Fibroblast of skin of scalp (primary cell): ENCODE data around the gene STXBP5.

Experiments used
- DNase-seq: peaks from one replicate; pipeline ENCODE4 v3.0.0-alpha.2; 2013

STXBP5 gene

DNA sequence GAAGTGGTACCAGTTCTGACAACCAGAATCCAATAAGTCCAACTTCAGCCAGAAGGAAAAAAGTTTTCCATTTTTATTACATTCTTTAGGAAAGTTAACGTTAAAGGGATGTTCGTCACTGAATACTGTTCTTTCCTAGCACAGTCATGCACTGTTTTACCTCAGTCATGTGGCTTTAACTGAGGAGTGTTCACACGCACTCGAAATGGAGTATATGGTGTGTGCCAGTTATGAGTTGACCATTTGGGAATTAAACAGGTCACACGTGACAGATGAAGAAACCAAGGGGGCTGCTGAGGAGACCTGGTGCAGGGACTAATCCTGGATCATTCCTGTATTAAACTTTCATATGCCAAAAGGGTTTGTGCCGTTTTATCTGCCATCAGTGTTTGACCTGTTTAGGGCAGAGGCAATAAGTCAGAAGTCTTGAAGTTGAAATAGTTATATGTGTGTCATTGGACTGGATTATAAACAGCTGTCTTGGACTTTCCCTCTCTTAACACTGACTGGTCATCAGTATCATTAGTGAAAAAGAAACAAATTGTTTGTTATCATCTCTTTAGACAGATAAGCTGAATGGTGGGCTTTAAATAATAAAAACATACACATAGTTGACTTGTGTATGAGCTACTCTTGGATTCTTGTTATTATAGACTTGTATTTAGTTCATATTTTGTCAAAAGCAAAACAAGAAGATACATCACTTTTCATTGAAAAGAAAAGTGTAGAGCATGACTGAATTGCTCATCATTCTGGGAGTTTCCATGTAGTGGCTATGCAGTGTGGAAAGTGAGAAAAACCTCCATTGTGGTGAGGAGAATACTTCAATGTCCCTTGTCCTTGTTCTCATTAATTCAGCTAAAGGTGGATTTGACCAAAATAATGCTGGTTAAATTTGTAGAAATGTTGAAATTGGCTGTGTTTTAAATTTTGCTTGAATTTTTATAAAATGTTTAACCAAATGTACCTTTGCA lies 180.8 kb downstream of the STXBP5 start:
- DNase-seq: no peak

DNA sequence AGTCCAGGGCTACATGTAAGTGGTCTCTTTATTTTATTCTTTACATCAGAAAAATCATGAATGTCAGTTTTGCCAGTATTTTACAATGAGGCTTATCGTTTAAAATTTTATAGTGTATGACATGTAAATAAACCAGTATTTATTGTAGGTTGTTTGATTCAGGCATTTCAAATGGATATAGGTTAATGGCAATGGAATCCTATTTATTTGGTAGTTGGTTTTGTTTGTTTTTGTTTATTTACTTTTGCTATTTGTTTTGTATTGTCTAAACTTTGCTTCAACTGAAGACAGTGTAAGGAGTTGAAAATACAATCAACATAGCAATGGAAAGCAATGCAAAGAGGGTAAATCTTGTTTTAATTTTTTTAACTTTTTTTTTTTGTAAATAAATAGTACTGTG lies 185.2 kb downstream of the STXBP5 start:
- no peak for DNase-seq

DNA sequence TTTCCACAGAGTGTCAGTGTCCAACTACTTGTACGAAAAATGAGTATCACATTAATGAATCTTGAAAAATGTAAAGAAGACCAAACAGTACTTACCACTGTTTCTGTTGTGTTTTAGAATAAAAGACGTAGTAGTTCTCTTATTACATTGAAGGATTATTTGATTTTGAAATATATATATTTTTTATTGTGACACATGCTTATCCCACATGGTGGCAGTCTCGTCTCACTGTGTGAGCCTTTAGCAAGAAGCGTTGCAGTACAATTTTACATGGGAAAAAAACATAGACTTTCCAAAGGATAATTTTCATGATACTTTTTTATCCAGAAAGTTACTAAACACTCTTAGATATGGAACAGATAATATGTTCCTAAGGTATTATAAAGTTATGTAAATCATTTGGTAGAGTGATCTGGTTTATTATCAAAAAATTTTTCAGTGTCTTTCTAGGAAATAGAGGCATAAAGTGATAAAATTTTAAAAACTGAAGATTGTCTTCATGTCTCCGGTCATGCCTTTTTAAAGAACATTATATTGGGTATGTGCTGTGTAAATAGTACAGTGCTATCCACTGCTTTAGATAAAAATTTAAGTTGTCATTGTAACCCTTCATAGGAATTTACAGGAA lies 186.8 kb downstream of the STXBP5 start:
- DNase-seq: peak; percentile 48

DNA sequence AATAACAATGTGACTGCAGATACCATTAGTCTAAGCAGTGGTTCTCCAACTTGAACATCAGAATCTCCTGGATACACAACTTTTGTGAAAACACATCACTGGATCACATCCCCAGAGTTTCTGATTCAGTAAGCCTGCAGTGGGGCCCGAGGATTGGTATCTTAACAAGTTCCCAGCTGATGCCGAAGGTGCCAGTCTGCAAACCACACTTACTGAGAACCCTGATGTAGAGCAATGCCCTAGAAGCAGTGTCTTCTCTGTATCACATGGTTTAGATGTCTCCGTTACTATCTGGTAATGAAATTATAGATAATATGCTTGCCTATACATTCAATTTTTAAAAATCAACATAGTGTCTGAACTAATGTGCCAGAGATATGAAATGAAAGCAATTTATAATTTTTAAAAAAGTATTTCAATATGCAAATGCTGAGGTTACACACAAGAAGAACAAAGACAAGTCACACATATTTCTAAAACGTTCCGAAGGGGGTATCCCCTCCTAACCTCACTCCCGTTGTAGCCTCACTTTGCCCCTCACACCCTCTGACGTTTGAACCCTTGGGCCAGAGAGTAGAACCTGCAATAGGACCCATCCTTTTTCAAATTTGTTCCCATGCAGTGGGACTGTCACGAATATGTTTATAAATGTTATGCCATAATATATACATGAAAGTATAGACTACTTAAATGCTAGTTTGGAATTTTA lies 188.9 kb downstream of the STXBP5 start:
- DNase-seq: no peak

DNA sequence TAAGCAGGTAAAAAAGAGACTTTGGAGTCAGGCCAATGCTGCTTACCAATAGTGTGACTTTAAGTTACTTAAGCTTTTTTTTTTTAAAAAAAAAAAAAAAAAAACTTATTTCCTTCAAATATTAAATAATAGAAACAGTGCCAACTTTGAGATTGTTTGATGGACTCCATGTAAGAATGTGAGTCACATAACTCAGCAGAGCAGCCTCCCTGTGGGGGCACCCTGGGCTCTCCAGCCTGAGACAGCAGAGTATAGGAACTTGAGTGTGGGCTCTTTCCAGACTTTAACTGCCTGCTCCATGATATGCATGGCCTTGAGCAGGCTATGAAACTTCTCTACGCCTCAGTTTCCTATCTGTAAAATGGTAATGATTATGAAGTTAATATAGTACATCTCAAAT lies 190.9 kb downstream of the STXBP5 start:
- peak; percentile 74 for DNase-seq

DNA sequence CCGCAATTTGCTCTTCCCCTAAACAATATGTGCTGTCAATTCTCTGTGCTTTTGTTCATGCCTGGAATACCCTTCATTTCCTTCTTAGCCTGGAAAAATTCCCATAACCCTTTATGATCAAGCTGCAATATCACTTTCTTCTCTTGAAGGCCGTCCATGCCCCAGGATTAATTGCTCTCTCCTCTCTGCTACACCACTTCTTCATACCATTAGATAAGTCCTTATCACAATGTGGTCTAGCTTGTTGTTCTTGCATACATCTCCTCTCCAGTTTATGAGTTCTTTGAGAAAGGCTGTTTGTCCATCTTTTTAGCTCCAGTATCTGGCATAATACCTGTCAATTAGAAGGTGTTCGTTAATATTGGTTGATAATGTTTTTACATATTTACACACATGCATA lies 193.1 kb downstream of the STXBP5 start:
- DNase-seq: no peak

DNA sequence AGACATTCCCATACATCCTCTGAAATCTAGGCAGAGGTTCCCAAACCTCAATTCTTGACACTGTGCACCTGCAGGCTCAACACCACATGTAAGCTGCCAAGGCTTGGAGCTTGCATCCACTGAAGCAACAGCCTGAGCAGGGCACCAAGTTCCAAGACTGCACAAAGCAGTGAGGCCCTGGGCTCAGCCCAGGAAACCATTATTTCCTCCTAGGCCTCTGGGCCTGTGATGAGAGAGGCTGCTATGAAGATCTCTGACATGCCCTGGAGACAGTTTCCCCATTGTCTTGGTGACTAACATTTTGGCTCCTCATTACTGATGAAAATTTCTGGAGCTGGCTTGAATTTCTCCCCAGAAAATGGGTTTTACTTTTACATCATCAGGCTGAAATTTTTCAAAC lies 196.8 kb downstream of the STXBP5 start:
- no peak for DNase-seq

DNA sequence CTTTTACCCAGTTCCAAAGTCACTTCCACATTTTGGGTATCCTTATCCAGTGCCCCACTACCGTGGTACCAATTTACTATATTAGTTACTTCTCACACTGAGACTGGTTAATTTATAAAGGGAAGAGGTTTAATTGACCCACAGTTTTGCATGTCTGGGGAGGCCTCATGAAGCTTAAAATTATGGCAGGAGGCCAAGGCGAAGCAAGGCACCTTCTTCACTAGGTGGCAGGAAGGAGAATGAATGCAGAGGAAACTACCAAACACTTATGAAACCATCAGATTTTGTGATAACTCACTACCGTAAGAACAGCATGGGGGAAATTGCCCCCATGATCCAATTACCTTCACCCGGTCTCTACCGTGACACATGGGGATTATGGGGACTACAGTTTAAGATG lies 197.6 kb downstream of the STXBP5 start:
- DNase-seq: no peak

DNA sequence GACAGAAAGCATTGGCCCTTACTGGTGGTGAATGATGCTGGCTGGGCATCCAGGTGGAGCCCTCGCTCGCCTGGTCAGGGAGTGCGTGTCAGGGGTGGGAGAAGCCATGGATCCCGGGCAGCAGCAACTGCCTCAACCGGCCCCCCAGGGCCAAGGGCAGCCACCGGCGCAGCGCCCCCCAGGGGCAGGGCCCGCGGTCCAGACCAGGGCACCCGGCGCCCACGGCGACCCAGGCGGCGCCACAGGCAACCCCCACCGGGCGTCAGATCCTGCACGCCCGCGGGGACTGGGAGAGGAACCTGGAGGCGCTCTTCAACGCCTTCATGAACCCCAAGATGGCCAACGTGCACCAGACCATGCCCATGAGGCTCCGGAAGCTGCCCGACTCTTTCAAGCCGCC lies 202.6 kb downstream of the STXBP5 start:
- no peak for DNase-seq

DNA sequence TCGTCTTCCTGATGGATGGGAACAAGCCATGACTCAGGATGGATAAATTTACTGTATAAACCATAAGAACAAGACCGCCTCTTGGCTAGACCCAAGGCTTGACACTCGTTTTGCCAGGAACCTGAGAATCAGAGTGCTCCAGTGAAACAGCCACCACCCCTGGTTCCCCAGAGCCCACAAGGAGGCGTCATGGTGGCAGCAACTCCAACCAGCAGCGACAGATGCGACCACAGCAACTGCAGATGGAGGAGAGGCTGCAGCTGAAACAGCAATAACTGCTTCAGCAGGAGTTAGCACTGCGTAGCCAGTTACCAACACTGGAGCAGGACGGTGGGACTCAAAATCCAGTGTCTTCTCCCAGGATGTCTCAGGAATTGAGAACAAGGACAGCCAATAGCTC lies 203.4 kb downstream of the STXBP5 start:
- DNase-seq: no peak

DNA sequence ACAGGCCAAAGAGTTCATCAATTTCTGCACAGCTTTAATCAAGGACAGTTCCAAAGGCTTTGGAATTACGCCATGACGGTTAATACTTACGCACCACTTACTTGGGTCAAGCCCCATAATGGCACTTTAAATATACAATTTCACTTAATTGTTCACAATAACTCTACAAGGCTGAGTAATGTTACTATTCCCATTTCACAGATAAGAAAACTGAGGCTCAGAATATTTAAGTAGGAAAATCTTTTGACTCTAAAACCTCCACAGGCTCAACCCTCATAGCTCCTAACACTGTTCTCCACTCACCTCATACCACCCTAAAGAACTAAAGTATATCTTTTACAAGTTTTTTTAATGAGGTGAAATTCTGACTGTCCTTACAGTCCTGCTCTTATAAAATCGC lies 212.4 kb downstream of the STXBP5 start:
- no peak for DNase-seq

DNA sequence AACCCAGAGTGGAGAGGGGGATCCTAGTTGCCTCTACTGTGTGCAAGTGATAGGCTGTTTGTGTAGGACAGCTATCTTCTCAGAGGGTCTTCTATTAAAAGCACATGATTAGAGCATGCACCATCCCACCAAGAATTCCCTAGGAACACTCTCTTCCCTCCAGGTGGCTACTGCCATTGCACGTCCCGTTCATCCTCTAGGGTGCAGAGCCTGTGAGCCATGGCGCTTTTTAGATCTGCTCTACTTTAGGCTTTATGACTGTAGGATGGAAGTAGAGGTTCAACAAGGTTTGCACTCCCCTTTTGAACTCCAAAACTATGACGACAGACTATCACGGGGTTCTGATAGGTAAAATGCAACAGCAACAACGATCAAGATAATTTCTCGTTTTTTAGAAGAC lies 213.7 kb downstream of the STXBP5 start:
- no peak for DNase-seq

DNA sequence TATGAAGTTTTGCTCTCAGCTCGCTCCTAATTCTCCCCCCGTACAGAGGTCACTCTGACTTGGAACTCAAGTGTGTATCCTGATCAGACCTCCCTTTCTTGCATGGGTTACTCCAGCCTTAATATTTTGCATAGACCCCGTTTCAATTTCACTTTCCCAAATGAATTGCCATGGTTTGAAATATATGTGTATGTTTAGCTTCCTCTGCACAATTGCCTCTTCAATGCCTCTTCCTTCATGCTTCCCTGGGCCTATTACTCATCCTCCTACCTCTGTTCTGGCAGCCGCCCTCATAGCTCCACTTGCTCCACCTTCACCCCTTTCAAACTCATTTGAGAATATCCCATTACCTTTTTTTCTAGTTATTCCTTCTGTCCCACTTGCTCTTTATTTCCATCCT lies 214.3 kb downstream of the STXBP5 start:
- no peak for DNase-seq

DNA sequence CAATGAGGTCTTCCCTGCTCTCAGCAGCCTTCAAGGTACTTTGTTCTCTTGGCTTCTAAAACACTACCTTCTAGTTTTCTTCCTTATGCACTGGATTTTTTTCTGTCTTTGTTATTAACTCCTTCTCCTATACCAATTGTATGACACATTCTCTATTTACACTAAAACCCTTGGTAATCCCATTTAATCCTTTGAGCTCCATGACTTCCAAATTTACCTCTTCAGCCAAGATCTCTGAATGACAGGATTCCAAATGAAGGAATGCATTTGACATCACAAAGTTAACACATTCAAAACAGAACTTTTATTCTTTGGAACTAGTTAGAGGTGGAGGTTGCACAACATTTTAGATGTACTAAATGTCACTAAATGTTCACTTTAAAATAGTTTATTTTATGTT lies 217.7 kb downstream of the STXBP5 start:
- DNase-seq: no peak

DNA sequence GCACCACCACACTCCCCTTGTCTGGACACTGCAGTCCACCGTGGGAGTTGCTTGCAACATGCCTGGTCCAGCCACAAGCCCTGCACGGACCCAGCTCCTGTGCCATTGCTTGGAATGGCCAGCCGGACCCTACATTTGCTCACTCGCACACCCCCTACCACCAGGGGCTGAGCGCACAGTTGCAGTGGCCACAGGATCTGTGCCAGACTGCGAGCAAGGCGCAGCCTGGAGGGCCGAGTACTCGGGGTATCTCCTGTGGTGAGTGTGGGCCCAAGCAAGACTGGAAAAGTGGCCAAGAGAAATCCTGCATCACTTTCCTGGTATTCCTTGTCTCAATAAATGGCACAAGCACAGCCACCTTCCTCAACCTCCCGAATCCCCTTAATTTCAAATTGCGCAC lies 218.9 kb downstream of the STXBP5 start:
- no peak for DNase-seq

DNA sequence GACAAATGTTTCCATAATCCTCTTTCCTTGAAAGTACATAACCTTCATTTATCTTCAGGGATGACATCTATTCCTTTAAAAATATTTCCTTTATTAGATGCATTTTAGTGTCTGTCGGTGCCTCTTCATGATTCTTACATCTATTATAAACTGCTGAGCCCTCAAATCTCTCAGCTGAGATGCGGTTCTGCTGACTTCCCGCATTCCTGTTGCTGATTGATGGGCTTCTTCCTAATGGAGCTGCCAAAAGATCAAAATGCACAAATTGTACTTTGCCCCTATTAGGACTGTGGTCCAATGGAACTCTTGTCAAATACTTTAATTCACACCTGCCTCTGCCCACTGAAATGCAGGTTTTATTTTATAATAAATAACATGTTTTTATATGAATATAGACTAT lies 225.6 kb downstream of the STXBP5 start:
- DNase-seq: no peak

DNA sequence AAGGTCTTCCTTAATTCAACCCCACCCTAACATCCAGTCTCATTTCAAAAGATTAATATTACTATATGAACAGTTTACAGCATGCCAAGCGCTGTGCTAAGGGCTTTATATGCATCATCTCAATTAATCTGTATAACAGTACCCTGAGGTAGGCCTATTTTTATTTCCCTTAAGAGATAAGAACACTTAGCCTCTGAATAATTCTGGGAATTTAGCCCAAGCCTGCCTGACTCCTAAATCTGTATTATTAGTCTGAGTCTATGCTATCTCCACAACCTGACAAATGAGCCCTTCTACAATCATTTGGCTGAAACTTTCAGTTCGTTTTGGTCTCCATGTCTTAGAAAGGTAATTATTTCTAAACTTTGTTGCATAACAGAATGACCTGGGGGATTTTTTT lies 226.6 kb downstream of the STXBP5 start:
- no peak for DNase-seq

DNA sequence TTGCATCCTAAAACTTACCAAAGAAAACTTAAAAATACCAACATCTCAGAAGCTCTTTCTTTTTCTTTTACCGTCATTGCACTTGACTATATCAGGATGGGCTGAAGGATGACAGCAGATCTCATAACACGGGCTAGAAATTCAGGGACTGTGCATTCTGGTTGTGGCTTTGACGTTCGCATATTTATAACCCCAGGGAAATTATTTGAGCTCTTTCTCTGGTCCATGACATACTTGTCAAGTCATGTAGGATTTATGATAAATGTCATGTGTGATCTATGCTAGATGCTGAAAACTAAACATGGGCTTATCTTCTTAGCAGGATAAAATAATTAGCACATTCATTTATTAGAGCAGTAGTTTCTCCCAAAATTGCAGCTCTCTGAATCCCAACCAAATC lies 229.9 kb downstream of the STXBP5 start:
- no peak for DNase-seq

DNA sequence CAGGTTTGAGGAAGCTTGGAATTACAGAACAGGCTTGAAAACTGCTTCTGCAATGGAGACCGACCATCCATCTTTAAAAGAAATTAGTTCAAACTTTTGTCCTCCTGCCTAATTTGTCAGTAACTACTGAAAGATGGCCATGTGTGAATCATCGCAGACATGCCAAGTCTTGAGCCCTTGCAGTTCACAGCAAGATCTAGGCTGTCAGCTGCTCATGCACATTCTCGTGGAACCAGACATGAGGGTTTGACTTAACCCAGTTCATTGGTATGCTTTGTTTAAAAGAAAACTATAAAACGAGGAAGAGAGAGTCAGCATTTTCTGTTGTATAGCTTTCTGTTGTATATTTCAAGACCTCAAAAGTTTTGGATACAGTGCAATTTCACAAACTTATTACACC lies 230.3 kb downstream of the STXBP5 start:
- DNase-seq: peak; percentile 3

DNA sequence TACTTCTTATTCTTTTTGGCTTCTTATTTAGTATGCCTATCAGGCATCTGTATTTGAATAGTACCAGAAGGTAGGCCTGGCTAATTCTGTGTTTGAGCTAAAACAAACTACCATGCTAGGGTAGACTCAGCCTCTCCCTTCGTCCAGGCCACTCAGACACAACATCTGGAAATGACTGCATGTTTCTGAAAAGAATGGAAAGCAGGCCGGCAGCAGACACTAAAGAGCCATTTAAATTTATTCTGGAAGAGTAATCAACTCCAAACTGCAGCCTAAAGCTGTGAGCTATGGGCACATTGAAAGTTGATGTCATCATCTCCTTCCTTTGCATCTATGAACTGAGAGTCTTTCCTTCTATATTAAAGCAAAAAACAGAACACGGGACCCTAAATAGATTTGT lies 233.4 kb downstream of the STXBP5 start:
- no peak for DNase-seq

DNA sequence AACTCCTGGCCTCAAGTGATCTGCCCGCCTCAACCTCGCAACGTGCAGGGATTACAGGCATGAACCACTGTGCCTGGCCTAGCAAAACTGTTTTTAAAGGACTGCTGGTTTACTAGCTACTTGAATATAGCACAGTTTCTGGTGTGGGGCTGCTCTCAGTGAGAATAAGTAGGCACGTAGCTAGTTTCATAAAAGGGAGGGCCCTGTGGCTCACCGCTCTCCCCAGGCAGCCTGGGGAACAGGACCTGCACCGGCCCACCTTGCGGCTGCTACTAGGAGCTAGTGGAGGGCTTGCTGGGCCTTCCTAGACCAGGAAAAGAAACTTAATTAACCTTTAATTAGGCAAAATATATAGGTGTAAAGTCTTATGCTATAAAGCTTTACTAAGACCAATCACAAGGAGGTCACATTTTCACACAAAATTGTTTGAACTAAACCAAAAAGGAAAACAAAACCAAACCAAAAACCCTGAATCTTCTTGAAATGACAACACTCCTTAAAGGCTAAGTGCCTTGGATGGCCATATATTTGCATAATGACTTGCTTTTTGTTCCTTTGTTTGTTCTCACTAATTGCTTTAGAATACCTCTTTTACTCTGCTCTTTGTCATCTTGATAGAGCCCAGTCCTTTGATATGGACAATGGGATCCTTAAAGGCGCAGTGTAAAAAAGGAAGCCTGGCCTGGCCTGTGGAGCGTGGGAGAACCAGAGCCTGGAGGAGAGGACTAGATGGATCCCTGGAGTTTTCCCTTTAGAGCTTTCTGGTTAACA lies 234.7 kb downstream of the STXBP5 start:
- DNase-seq: no peak
